ENCODE data around the gene FAT3. TPM values are rescaled to one million over a fixed set of nuclear protein-coding genes. Genes with fewer than 3 reads are reported as not detected.

The FAT3 gene
- total and polyA plus RNA-seq, 9 of the 15 experiments (the other 6 are each of a cell fraction or from before 2014, with no cell fraction given): under 0.01 TPM; not detected in 7

DNA sequence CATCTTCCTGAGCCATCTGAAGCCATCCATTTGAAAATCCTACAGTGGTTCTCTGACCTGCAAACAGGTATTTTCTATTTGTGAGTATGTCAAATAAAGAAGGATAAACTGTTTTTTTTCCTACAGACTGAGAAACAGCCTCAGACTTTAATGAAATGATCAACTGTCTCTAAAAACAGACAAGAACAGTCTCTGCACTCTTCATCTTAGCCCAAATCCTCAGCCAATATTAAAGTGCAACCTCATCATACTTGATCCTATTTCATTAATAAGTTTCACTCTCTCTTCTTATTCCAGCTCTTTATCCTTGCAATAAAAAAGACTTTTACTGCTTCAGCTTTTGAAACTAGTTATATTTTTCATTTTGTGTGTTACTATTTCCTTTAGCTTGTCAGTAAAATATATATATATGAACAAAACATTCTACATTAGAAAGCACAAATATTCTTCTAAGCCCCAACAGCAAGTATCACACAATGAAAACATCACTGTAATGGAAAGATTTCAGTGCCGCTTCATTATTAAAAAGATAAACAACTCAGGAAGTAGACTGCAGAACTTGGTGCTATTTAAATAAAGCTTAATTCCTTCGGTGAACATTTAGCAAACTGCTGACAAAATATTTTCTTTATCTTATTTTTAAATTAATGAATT lies 45.5 kb upstream of the FAT3 start:
- H3K36me3 ChIP-seq (ENCODE audit: control insufficient read depth, insufficient read depth, low read length): no peaks in the 10 kb centered on the region
- intact Hi-C loops (cut with micrococcal nuclease): no loop called here
- H3K27me3 ChIP-seq (ENCODE audit: control insufficient read depth in 2 of 2, insufficient read depth in 2 of 2, low read length in 2 of 2): no peaks in the 10 kb centered on the region
- DNase-seq (ENCODE audit: extremely low read depth in 1 of 4, low spot score in 3 of 4): no peak
- in situ Hi-C loops (cut with MboI): no loop called here
- H3K4me2 ChIP-seq (ENCODE audit: insufficient read depth, low read length): no peak overlapping the region
- H3K4me3 ChIP-seq: no peak overlapping the region
- ATAC-seq: no peak
- no peak overlapping the region for H3K27ac ChIP-seq (ENCODE audit: extremely low read depth, low read depth, low read length)
- no peak for FAIRE-seq
- ChIA-PET CTCF (ENCODE audit: low intra/inter-chr PET ratio) (no interaction called here), POLR2A (interaction anchor here (0.6 kb wide), 1 partner anchor 19 kb away, joined by 4 read pairs; no protein-coding TSS in a partner anchor)
- no peaks in the 10 kb centered on the region for H4K20me1 ChIP-seq (replicated peaks; ENCODE audit: control insufficient read depth, insufficient read depth, low read length)
- no peaks in the 10 kb centered on the region for H3K4me1 ChIP-seq (replicated peaks in 1 of 2; ENCODE audit: control insufficient read depth in 2 of 2, insufficient read depth in 2 of 2, low read length in 2 of 2)
- no peaks in the 10 kb centered on the region for H3K79me2 ChIP-seq (ENCODE audit: control insufficient read depth, insufficient read depth, low read length)
- 10% methylated on average over 2 of the region's 2 CpGs for WGBS (ENCODE audit: insufficient coverage, low coverage, missing lambda C conversion rate)
- TF ChIP-seq, protein P1, sequence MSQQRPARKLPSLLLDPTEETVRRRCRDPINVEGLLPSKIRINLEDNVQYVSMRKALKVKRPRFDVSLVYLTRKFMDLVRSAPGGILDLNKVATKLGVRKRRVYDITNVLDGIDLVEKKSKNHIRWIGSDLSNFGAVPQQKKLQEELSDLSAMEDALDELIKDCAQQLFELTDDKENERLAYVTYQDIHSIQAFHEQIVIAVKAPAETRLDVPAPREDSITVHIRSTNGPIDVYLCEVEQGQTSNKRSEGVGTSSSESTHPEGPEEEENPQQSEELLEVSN (IDR thresholded peaks at IDR 0.05; ENCODE audit: borderline replicate concordance in 1 of 2, extremely low read depth in 1 of 2, insufficient read depth in 1 of 2, insufficient read length in 1 of 2, low read depth in 1 of 2, low read length in 1 of 2, poor library complexity in 1 of 2, severe bottlenecking in 1 of 2): no peak
- TF ChIP-seq SIX5 (IDR thresholded peaks at IDR 0.05; ENCODE audit: borderline replicate concordance in 1 of 2, insufficient read depth in 1 of 2, low read depth in 1 of 2, low read length in 2 of 2): no peak
- no peak overlapping the region for H2AFZ ChIP-seq (ENCODE audit: low read depth, low read length)
- H3K9me1 ChIP-seq (ENCODE audit: control insufficient read depth, insufficient read depth, low read length): no peaks in the 10 kb centered on the region
- H3K9me3 ChIP-seq (replicated peaks; ENCODE audit: control insufficient read depth, insufficient read depth, low read depth, low read length): no peaks in the 10 kb centered on the region
- no TSS peak for BruUV-seq (replicated peaks)
- no peak overlapping the region for H3K9ac ChIP-seq (ENCODE audit: insufficient read depth in 1 of 2, low read depth in 2 of 2, low read length in 2 of 2)

DNA sequence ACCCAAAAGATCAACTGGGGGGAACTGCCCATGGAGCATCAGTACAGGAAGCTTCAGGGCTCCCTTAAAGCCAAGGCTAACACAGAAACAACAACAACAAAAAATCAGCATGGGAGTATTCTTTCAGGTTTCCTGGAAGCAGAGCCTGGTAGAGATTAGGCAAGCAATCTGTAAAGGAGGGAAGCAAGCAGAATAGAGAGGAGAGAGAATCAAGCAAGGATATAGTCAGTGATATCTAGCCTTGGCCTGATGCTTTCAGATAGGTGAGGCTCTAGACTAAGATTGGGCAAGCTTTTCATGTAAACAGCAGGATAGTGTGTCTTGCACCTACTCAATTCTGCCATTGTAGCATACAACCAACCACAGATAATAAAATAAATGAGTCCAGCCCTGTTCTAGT lies 44.4 kb upstream of the FAT3 start:
- no peaks in the 10 kb centered on the region for H3K79me2 ChIP-seq (ENCODE audit: control insufficient read depth, insufficient read depth, low read length)
- no peaks in the 10 kb centered on the region for H3K9me3 ChIP-seq (replicated peaks; ENCODE audit: control insufficient read depth, insufficient read depth, low read depth, low read length)
- CTCF ChIA-PET (ENCODE audit: low intra/inter-chr PET ratio): no interaction called here
- no peaks in the 10 kb centered on the region for H3K9me1 ChIP-seq (ENCODE audit: control insufficient read depth, insufficient read depth, low read length)
- no peak for DNase-seq (ENCODE audit: extremely low read depth in 1 of 4, low spot score in 3 of 4)
- no peak for FAIRE-seq
- intact Hi-C loops (cut with micrococcal nuclease): no loop called here
- H3K9ac ChIP-seq (ENCODE audit: insufficient read depth in 1 of 2, low read depth in 2 of 2, low read length in 2 of 2): no peak overlapping the region
- no peak for ATAC-seq
- H3K36me3 ChIP-seq (ENCODE audit: control insufficient read depth, insufficient read depth, low read length): no peaks in the 10 kb centered on the region
- H3K4me1 ChIP-seq (replicated peaks in 1 of 2; ENCODE audit: control insufficient read depth in 2 of 2, insufficient read depth in 2 of 2, low read length in 2 of 2): no peaks in the 10 kb centered on the region
- in situ Hi-C loops (cut with MboI): no loop called here
- no peaks in the 10 kb centered on the region for H3K27me3 ChIP-seq (ENCODE audit: control insufficient read depth in 2 of 2, insufficient read depth in 2 of 2, low read length in 2 of 2)
- H3K4me3 ChIP-seq: no peak overlapping the region
- no peak overlapping the region for H2AFZ ChIP-seq (ENCODE audit: low read depth, low read length)
- H4K20me1 ChIP-seq (replicated peaks; ENCODE audit: control insufficient read depth, insufficient read depth, low read length): no peaks in the 10 kb centered on the region
- no peak overlapping the region for H3K4me2 ChIP-seq (ENCODE audit: insufficient read depth, low read length)
- POLR2A ChIA-PET: no interaction called here
- H3K27ac ChIP-seq (ENCODE audit: extremely low read depth, low read depth, low read length): no peak overlapping the region
- BruUV-seq (replicated peaks): no TSS peak
- TF ChIP-seq YY1 (IDR thresholded peaks at IDR 0.05; ENCODE audit: borderline replicate concordance in 1 of 3, control insufficient read depth in 1 of 3, extremely low read depth in 1 of 3, insufficient read depth in 3 of 3, insufficient read length in 1 of 3, insufficient replicate concordance in 2 of 3, low read depth in 1 of 3, low read length in 2 of 3) (no peak), ZNF384 (IDR thresholded peaks at IDR 0.05; ENCODE audit: low read depth, low read length) (no peak), BCL6 (CRISPR knock-in tag; IDR thresholded peaks at IDR 0.05) (no peak), ZC3H11A (IDR thresholded peaks at IDR 0.05; ENCODE audit: low read depth, low read length) (no peak), WHSC1 (IDR thresholded peaks at IDR 0.05; ENCODE audit: low read length) (no peak), ZEB2 (IDR thresholded peaks at IDR 0.05) (no peak), ZNF133 (CRISPR knock-in tag; IDR thresholded peaks at IDR 0.05) (no peak), BACH1 (tag; IDR thresholded peaks at IDR 0.05) (no peak), ZNF57 (CRISPR knock-in tag; IDR thresholded peaks at IDR 0.05) (no peak)
- TF ChIP-seq, protein P2, sequence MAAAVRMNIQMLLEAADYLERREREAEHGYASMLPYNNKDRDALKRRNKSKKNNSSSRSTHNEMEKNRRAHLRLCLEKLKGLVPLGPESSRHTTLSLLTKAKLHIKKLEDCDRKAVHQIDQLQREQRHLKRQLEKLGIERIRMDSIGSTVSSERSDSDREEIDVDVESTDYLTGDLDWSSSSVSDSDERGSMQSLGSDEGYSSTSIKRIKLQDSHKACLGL (CRISPR knock-in tag; IDR thresholded peaks at IDR 0.05; ENCODE audit: borderline replicate concordance, poor library complexity, severe bottlenecking): no peak
- TF ChIP-seq, protein P3, sequence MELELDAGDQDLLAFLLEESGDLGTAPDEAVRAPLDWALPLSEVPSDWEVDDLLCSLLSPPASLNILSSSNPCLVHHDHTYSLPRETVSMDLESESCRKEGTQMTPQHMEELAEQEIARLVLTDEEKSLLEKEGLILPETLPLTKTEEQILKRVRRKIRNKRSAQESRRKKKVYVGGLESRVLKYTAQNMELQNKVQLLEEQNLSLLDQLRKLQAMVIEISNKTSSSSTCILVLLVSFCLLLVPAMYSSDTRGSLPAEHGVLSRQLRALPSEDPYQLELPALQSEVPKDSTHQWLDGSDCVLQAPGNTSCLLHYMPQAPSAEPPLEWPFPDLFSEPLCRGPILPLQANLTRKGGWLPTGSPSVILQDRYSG (tag; conservative IDR thresholded peaks at IDR 0.05; ENCODE audit: low read depth): no peak
